A549 (cell line): ENCODE data around the gene TSHZ2. TPM values are rescaled to one million over a fixed set of nuclear protein-coding genes. Genes with fewer than 3 reads are reported as not detected.

Source experiments
- ATAC-seq, 2 experiments: fragments of 200-7000 bp in 1 of 2; fragments of >200 bp in 1 of 2; cut with Nextera tagmentation in 1 of 2; cut with Tn5 transposase in 1 of 2; 3 replicates each; pipeline versions ENCODE4 v1.8.0 to v1.9.1; 2018 to 2020; ENCODE audit warnings: mild to moderate bottlenecking in 1 of 2, moderate library complexity in 1 of 2
- CTCF ChIA-PET: fragments of 300-600 bp; sonication (Branson Sonifier 250); formaldehyde crosslinking; extraction: SDS; loops from one replicate; lab custom pipeline; 2021; ENCODE audit warnings: antibody characterized with exemption, inconsistent platforms; lab: Yijun Ruan, JAX
- POLR2A ChIA-PET: fragments of 350-600 bp; formaldehyde crosslinking; extraction: SDS; loops from one replicate; lab custom pipeline; 2021; ENCODE audit warnings: antibody characterized with exemption, inconsistent platforms; lab: Yijun Ruan, JAX
- DNase-seq, 2 experiments: peaks; one replicate each; pipeline versions ENCODE4 v3.0.0 to v3.0.0-alpha.2; 2011 to 2016; ENCODE audit warnings: low read depth in 1 of 2, low spot score in 1 of 2
- FAIRE-seq: peaks from 2 replicates; lab custom pipeline; 2011; peaks lifted over from hg19 to GRCh38; lab: Jason Lieb, UNC
- H3K27ac ChIP-seq, 2 experiments: fragments of >200 bp; sonication (Bioruptor Twin); formaldehyde crosslinking; 3 replicates each; pipeline ENCODE4 v1.5.1; 2016 to 2017
- H3K4me1 ChIP-seq: fragments of >200 bp; sonication (Bioruptor Twin); formaldehyde crosslinking; 3 replicates; pipeline ENCODE4 v1.6.1; 2016
- H3K4me2 ChIP-seq: fragments of >200 bp; sonication (Bioruptor Twin); formaldehyde crosslinking; 3 replicates; pipeline ENCODE4 v1.6.1; 2016
- H3K4me3 ChIP-seq: fragments of >200 bp; sonication (Bioruptor Twin); formaldehyde crosslinking; 3 replicates; pipeline ENCODE4 v1.5.1; 2016
- H3K9me3 ChIP-seq: fragments of >200 bp; sonication (Bioruptor Twin); formaldehyde crosslinking; 3 replicates; pipeline ENCODE4 v1.6.1; 2016
- CBX2 ChIP-seq: fragments of 200-600 bp; sonication (generic); IDR thresholded peaks from 2 replicates; pipeline ENCODE4 v1.6.1; 2016; ENCODE audit warnings: low read depth, mild to moderate bottlenecking, borderline replicate concordance
- CBX8 ChIP-seq: fragments of 200-600 bp; sonication (generic); IDR thresholded peaks from 2 replicates; pipeline ENCODE4 v1.6.1; 2016
- CTCF ChIP-seq: fragments of >200 bp; sonication (Bioruptor Twin); formaldehyde crosslinking; IDR thresholded peaks from 3 replicates; pipeline ENCODE4 v1.5.1; 2016
- EHF ChIP-seq: fragments of 250-450 bp; sonication (Bioruptor Pico); IDR thresholded peaks from 2 replicates; pipeline ENCODE4 v1.5.0; 2020; ENCODE audit warnings: mild to moderate bottlenecking
- FOSB ChIP-seq: fragments of 250-450 bp; sonication (Bioruptor Pico); IDR thresholded peaks from 2 replicates; pipeline ENCODE4 v1.5.0; 2020; ENCODE audit warnings: mild to moderate bottlenecking, moderate library complexity
- HOXA7 ChIP-seq: fragments of 250-450 bp; sonication (Bioruptor Pico); IDR thresholded peaks from 2 replicates; pipeline ENCODE4 v1.5.0; 2020; ENCODE audit warnings: mild to moderate bottlenecking, moderate library complexity
- HOXB13 ChIP-seq: fragments of 250-450 bp; sonication (Bioruptor Pico); IDR thresholded peaks from 2 replicates; pipeline ENCODE4 v1.5.0; 2020; ENCODE audit warnings: low read depth, mild to moderate bottlenecking, moderate library complexity
- JUN ChIP-seq, 2 experiments: fragments of >200 bp; sonication (Bioruptor Twin); formaldehyde crosslinking; IDR thresholded peaks; 2 replicates in 1 of 2; 3 replicates in 1 of 2; pipeline ENCODE4 v1.6.1; 2016 to 2017
- JUNB ChIP-seq: fragments of >200 bp; sonication (Bioruptor Twin); formaldehyde crosslinking; IDR thresholded peaks from 2 replicates; pipeline ENCODE4 v1.6.1; 2016
- MAFK ChIP-seq: fragments of 450-650 bp; IDR thresholded peaks from 2 replicates; pipeline ENCODE4 v1.6.1; 2014; ENCODE audit not compliant: partially characterized antibody
- NFE2L2 ChIP-seq: fragments of 150-350 bp; conservative IDR thresholded peaks from 2 replicates; pipeline ENCODE4 v1.6.1; 2014; ENCODE audit warnings: low read length
- PHF8 ChIP-seq: fragments of 200-600 bp; sonication (generic); IDR thresholded peaks from 2 replicates; pipeline ENCODE4 v1.6.1; 2016; ENCODE audit warnings: low read depth, mild to moderate bottlenecking, antibody characterized with exemption, moderate library complexity, borderline replicate concordance
- POLR2AphosphoS2 ChIP-seq: conservative IDR thresholded peaks from 2 replicates; pipeline ENCODE4 v1.6.1; 2012; ENCODE audit warnings: low read length, improper control_type of control experiment, inconsistent platforms
- RCOR1 ChIP-seq: fragments of 150-350 bp; IDR thresholded peaks from 2 replicates; pipeline ENCODE4 v1.6.1; 2014; ENCODE audit warnings: antibody characterized with exemption, low read length, low read depth
- SREBF2 ChIP-seq: fragments of 450-650 bp; IDR thresholded peaks from 2 replicates; pipeline ENCODE4 v1.6.1; 2014; ENCODE audit warnings: mild to moderate bottlenecking, moderate library complexity
- TP53 ChIP-seq: fragments of 250-450 bp; sonication (Bioruptor Pico); IDR thresholded peaks from 2 replicates; pipeline ENCODE4 v1.5.0; 2021; ENCODE audit warnings: mild to moderate bottlenecking, moderate library complexity
- ZSCAN20 ChIP-seq: fragments of 250-450 bp; sonication (Bioruptor Pico); IDR thresholded peaks from 2 replicates; pipeline ENCODE4 v1.8.0; 2022; ENCODE audit warnings: mild to moderate bottlenecking, moderate library complexity
- WGBS: methylation state at CpG from one replicate; pipeline ENCODE4 v1.1.6; 2017; ENCODE audit errors: missing lambda C conversion rate; 5-methylcytosine and 5-hydroxymethylcytosine counted together
- polyA plus RNA-seq, 4 experiments: library from polyadenylated mRNA; depleted of rRNA in 3 of 4; stranded (reverse); fragments of >200 nt; fragmentation: RNase III in 1 of 4; extraction: RNeasy Plus Mini Kit Qiagen cat#74134 plus additional on column Dnase treatment in 1 of 4; gene quantifications; 2 replicates in 3 of 4; 3 replicates in 1 of 4; pipeline ENCODE4 v1.2.3, GENCODE V29; 2011 to 2017
- TF ChIP-seq, protein P1 (sequence below): fragments of 450-650 bp; IDR thresholded peaks from 2 replicates; pipeline ENCODE4 v1.6.1; 2014; ENCODE audit warnings: antibody characterized with exemption
- TF ChIP-seq, protein P2 (sequence below): fragments of >200 bp; sonication (Bioruptor Twin); formaldehyde crosslinking; IDR thresholded peaks from 3 replicates; pipeline ENCODE4 v1.6.1; 2016
- TF ChIP-seq, protein P3 (sequence below): IDR thresholded peaks from 2 replicates; pipeline ENCODE4 v1.6.1; 2012; ENCODE audit warnings: low read depth, borderline replicate concordance
- TF ChIP-seq, protein P4 (sequence below): fragments of 250-450 bp; sonication (Bioruptor Pico); IDR thresholded peaks from 2 replicates; pipeline ENCODE4 v1.5.0; 2020; ENCODE audit warnings: low read depth, mild to moderate bottlenecking, moderate library complexity
- TF ChIP-seq, protein P5 (sequence below): IDR thresholded peaks from 2 replicates; pipeline ENCODE4 v1.6.1; 2012

Gene TSHZ2
- polyA plus RNA-seq, 2 of the 4 experiments (the other 2 are of a cell fraction) = not detected

DNA sequence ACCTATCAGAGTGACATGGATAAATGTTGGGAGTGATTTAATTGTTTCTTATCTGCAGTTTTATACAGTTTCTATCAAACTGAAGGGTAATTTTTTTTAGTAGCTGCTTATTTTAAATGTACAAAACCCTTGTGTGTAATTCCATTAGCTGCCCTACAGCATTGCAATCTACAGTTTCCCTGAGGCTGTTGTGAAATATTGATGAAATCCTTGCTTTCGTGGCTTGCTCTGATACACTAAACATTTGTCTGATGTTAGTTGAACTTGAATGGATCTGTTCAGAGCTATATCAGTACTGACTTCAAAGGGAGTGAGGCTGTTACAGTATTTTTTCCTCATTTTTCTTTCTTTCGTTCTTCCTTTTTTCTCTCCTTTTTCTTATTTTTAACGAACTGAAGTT, 255.4 kb downstream of the TSHZ2 start:
- FAIRE-seq = no peak
- CTCF ChIA-PET = no interaction called here

GRCh38 chr20:53231061-53231460, 258.9 kb downstream of the TSHZ2 start:
- CTCF ChIA-PET = no interaction called here

More for the DNA sequence above, 255.4 kb downstream of the TSHZ2 start:
- Histone ChIP-seq H3K4me2 (no peak overlapping the region), H3K9me3 (no peaks in the 10 kb centered on the region), H3K4me3 (no peak overlapping the region), H3K27ac (no peak overlapping the region), H3K4me1 (no peaks in the 10 kb centered on the region)
- ATAC-seq (no peak), DNase-seq (no peak)
- WGBS = 36% methylated on average over 3 of the region's 3 CpGs
- TF ChIP-seq, protein P1, sequence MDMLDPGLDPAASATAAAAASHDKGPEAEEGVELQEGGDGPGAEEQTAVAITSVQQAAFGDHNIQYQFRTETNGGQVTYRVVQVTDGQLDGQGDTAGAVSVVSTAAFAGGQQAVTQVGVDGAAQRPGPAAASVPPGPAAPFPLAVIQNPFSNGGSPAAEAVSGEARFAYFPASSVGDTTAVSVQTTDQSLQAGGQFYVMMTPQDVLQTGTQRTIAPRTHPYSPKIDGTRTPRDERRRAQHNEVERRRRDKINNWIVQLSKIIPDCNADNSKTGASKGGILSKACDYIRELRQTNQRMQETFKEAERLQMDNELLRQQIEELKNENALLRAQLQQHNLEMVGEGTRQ = no peak
- TF ChIP-seq NFE2L2 (no peak), CTCF (no peak), PHF8 (no peak), HOXA7 (CRISPR knock-in tag) (no peak), POLR2AphosphoS2 (no peak), CBX2 (no peak), ZSCAN20 (CRISPR knock-in tag) (no peak), TP53 (CRISPR knock-in tag) (no peak), JUN (IDR thresholded peaks at IDR 0.05) (no peak), HOXB13 (CRISPR knock-in tag) (no peak)
- POLR2A ChIA-PET = no interaction called here

DNA sequence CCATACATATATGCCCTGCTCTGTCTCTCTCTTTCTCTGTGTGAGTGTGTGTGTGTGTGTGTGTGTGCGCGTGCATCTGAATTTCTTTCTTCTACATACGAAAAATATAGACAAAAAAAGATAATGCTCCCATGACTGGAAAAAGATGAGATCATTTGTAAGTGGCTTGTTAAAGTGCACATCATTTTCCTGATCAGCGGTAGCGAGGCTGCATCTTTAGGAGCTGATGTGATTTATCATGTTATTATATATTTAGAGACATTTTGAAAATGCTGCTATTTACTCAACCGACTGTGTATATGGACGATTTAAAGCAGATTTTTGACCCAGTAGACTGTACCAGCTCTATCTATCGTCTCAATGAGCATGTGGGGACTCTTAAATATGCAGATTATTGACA, 265.3 kb downstream of the TSHZ2 start:
- 27% methylated on average over 8 of the region's 8 CpGs for WGBS
- TF ChIP-seq EHF (CRISPR knock-in tag) (no peak), JUNB (no peak), SREBF2 (no peak), MAFK (no peak)
- TF ChIP-seq, protein P2, sequence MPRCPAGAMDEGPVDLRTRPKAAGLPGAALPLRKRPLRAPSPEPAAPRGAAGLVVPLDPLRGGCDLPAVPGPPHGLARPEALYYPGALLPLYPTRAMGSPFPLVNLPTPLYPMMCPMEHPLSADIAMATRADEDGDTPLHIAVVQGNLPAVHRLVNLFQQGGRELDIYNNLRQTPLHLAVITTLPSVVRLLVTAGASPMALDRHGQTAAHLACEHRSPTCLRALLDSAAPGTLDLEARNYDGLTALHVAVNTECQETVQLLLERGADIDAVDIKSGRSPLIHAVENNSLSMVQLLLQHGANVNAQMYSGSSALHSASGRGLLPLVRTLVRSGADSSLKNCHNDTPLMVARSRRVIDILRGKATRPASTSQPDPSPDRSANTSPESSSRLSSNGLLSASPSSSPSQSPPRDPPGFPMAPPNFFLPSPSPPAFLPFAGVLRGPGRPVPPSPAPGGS = no peak
- TF ChIP-seq, protein P3, sequence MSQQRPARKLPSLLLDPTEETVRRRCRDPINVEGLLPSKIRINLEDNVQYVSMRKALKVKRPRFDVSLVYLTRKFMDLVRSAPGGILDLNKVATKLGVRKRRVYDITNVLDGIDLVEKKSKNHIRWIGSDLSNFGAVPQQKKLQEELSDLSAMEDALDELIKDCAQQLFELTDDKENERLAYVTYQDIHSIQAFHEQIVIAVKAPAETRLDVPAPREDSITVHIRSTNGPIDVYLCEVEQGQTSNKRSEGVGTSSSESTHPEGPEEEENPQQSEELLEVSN = no peak
- TF ChIP-seq, protein P4, sequence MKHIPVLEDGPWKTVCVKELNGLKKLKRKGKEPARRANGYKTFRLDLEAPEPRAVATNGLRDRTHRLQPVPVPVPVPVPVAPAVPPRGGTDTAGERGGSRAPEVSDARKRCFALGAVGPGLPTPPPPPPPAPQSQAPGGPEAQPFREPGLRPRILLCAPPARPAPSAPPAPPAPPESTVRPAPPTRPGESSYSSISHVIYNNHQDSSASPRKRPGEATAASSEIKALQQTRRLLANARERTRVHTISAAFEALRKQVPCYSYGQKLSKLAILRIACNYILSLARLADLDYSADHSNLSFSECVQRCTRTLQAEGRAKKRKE = no peak
- TF ChIP-seq, protein P5, sequence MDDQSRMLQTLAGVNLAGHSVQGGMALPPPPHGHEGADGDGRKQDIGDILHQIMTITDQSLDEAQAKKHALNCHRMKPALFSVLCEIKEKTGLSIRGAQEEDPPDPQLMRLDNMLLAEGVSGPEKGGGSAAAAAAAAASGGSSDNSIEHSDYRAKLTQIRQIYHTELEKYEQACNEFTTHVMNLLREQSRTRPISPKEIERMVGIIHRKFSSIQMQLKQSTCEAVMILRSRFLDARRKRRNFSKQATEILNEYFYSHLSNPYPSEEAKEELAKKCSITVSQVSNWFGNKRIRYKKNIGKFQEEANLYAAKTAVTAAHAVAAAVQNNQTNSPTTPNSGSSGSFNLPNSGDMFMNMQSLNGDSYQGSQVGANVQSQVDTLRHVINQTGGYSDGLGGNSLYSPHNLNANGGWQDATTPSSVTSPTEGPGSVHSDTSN = no peak
- POLR2A ChIA-PET = no interaction called here
- H3K4me1 ChIP-seq = no peaks in the 10 kb centered on the region
- ATAC-seq = no peak
- FAIRE-seq = no peak
- H3K9me3 ChIP-seq = peaks cover 6% of the 10 kb centered on the region; the same call in 2 of the 3 replicates
- H3K4me2 ChIP-seq = no peak overlapping the region
- no peak overlapping the region for H3K4me3 ChIP-seq
- DNase-seq = no peak
- CTCF ChIA-PET = no interaction called here
- H3K27ac ChIP-seq = no peak overlapping the region

More at GRCh38 chr20:53231061-53231460, 258.9 kb downstream of the TSHZ2 start:
- Histone ChIP-seq H3K27ac (no peak overlapping the region), H3K9me3 (no peaks in the 10 kb centered on the region), H3K4me3 (no peak overlapping the region), H3K4me1 (no peaks in the 10 kb centered on the region), H3K4me2 (no peak overlapping the region)
- no peak for ATAC-seq
- FAIRE-seq = no peak
- no peak for TF ChIP-seq JUN (IDR thresholded peaks at IDR 0.05)
- TF ChIP-seq JUNB = no peak
- TF ChIP-seq RCOR1 = no peak
- TF ChIP-seq CBX8 = no peak
- TF ChIP-seq FOSB (CRISPR knock-in tag) = no peak
- TF ChIP-seq HOXB13 (CRISPR knock-in tag) = no peak
- no peak for TF ChIP-seq NFE2L2
- 22% methylated on average over 3 of the region's 3 CpGs for WGBS
- no peak for DNase-seq
- POLR2A ChIA-PET = no interaction called here
